Activated T-cell treated with anti-CD3 and anti-CD28 coated beads for 4 hours (primary cell): ENCODE measurements around the gene CDYL2.
A peak's percentile ranks its signal among the peaks of the same experiment; 100 is the strongest.
"Not testable (repeated sequence)": the region's sequence is repeated elsewhere in the genome, so short reads cannot be mapped to it uniquely, and the experiment has no call there.

ENCODE experiments used
- DNase-seq: peaks from one replicate; pipeline ENCODE4 v3.0.0-alpha.2; 2020

CDYL2 gene

DNA sequence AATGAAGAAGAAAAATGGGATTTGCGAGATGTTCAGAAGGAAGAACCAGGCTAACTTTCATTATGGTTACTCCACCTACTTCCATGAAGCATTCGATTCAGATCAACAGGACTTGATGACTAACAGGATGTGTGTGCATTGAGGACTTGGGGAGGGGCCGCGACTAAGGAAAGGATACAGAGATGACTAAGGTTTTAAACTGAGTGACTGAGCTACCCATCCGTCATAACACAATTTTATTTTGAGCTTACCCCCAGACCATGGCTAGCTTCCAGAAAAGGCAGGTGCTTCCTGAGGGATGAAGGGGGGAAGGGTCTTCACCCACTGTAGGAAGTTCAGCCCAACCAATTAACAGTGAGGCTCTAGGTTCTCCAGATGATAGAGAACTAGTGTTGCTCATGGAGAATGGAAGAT lies 2.5 kb upstream of the CDYL2 start:
- DNase-seq: peak; percentile 33

- no peak for DNase-seq
Measured at GRCh38 chr16:80806289-80806688, 1.9 kb upstream of the CDYL2 start.

DNA sequence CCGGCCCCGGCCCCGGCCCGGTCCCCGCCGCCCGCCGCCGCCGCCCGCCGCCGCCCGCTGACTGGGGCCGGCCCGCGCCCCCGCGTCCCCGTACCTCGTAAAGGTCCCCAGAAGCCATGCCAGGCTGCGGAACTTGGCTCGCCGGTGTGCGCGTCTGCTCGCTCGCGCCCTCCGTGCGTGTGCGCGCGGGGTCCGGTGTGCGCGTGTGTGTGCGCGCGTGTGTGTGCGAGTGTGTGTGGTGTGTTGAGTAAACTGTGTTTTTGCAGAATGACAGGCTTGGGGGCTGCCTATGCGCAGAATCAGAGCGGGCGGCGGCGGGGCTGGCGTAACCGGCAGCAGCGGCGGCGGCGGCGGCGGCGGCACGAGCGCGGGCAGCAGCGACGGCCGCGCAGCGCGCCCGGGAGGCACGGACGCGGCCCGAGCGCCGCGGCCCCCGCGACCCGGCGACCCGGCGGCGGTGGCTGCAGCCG lies 307 bp downstream of the CDYL2 start:
- peak; percentile 36 for DNase-seq

GRCh38 chr16:80803339-80804055 lies 901 bp downstream of the CDYL2 start:
- peak; percentile 27 for DNase-seq

GRCh38 chr16:80802902-80803301 lies 1.5 kb downstream of the CDYL2 start:
- no peak for DNase-seq

GRCh38 chr16:80802138-80802537 lies 2.3 kb downstream of the CDYL2 start:
- DNase-seq: no peak

- no peak for DNase-seq
Measured at GRCh38 chr16:80794071-80794470, 10.3 kb downstream of the CDYL2 start.

DNA sequence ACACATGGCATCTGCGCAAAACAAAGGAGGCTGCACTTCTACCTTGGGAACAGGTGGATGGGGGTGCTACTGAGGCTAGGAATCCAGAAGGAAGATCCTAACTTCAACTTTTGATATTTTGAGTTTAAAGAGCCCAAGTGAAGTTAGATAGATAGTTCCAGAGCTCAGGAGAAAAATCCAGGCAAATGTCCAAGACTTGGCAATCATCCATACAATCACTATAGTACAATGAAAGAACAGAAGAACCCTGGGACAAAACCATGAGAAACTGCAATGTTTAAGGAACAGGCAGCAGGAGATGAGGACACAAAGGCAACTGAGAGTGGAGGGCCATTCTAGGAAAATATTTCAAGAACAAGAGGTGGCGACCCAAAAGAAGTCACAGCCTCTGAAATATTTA lies 12.4 kb downstream of the CDYL2 start:
- DNase-seq: no peak

DNA sequence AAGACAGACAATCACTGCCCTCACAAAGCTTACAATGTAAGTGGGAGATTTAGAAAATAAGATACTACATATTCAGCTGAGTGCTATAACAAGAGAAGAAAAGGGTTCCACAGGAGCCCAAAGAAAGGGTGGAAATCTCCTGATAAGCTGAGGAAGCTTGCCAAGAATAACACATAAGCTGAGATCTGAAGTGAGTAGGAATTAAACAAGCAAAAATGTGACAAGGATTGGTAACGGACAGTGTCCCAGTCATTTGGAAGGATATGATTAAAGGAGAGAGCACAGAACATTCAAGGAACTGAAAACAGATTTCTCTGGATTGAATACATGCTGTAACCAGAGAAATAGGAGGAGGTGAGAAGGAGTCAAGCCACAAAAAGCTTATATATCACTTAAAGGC lies 13.0 kb downstream of the CDYL2 start:
- DNase-seq: no peak

DNA sequence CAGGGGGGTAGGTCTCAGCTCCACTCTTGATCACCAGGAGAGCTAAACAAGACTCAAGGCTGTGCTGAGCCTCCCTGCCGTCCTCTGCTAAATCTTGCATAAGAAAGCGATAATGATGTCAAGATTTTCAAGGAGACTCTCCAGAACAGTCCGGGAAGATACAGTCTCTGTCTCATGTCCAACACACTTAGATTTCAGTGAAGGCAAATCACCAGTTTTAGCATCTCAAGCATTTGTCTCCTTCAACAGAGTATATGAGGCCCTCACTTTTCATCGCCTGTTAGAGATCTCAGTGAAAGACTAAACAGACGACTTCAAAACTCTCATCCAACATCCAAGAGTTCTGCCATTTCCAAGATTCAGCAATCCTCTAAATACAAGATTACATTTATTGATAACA lies 13.6 kb downstream of the CDYL2 start:
- DNase-seq: no peak

DNA sequence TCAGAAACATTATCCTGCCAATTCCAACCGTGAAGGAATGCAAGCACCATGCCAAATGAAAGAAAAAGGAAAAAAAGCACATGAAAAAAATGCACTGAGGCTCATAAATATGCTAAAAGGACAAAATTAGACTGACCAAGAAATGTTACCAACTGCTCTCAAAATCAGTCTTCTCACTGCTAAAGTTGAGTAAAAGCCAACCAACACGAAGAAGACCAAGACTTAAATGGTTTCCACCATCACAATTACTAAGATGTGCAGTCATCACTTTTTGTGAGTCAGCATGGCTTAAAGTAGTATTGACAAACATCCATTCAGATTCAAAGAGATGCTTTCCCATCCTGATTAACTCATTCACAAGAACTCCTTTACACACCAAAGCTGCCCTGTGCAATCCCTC lies 16.4 kb downstream of the CDYL2 start:
- no peak for DNase-seq

GRCh38 chr16:80786561-80786960 lies 17.8 kb downstream of the CDYL2 start:
- DNase-seq: not testable (repeated sequence)

GRCh38 chr16:80784951-80785350 lies 19.4 kb downstream of the CDYL2 start:
- no peak for DNase-seq

DNA sequence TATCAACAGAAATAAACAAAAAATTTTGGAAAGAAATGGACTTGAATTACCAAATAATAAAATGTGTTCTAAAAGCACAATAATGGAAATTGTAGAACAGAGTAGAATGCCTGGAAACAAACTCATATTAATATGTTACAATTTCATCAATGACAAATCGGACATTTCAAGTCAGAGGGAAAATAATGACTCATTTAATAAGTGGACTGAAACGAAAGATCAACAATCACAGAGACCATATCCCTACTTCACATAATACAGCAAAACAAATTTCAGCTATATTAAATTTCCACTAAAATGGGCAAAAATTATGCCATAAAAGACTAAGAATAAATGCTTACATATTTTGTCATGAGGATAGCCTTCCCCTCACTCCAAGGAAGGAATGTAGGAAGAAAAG lies 25.7 kb downstream of the CDYL2 start:
- DNase-seq: no peak

GRCh38 chr16:80776856-80777255 lies 27.5 kb downstream of the CDYL2 start:
- DNase-seq: no peak

DNA sequence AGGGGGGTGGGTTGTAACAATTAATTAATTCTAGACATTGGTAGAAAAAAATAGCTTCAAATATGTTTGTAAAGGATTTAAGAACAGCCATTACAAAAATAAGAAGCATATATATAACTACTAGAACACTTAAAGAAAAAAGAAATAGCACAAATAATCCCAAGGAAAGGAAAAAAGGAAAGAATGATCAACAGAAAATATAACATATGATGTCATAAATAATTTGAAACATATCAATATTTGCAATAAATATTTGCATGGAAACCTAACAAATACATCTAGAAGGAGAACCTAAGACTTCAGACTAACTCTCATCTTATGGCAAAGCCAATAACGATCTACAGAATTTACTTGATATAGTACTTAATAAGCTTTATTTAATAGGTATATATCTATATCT lies 28.9 kb downstream of the CDYL2 start:
- DNase-seq: no peak

DNA sequence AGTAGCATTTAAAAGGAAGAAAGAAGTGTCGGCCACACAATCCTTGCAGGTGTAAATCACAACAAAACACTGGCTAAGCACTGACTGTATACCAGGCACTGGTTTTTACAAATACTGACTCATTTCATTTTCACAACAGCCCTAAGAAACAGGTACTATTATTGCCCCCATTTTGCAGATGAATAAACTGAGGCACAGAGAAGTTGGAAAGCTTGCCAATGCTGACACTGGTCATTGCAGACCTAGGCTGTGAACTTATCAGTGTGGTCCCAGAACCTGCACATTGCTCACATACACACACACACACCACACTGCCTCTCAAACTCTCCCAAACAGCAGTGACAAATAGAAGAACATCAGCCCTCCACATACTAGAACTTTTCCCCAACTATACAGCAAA lies 37.6 kb downstream of the CDYL2 start:
- no peak for DNase-seq

DNA sequence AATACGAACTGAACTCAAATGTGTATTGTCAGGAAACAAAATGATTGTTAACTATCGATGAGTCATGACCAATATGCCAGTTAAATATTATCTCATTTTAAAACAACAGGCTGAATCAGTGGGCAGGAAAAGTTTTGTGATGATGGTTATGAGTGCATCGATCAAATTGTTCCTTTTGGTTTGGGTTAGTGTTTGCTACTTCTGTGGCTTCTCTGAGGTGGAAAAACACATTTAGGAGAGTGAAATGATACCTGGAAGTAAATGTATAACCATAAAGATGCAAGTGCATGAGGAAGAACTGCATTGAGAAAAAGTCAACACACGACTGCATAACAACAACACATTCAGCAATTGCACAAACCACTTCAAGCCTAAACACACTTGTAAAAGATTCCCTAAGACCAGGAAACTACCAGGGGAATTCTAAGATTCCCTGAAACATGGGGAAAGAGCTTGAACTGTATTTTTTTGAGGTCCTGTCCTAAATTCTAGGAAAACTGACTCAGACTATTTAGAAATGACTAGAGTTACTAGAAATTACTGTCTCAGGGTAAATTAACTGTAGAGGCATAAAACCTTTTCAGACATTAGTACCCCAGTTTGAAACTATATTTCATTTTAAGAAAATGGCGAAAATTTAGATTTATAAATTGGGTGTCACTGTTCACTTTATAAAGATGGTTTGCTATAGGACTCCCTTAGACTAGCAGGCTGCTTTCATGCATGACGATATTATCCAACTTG lies 44.8 kb downstream of the CDYL2 start:
- DNase-seq: no peak

DNA sequence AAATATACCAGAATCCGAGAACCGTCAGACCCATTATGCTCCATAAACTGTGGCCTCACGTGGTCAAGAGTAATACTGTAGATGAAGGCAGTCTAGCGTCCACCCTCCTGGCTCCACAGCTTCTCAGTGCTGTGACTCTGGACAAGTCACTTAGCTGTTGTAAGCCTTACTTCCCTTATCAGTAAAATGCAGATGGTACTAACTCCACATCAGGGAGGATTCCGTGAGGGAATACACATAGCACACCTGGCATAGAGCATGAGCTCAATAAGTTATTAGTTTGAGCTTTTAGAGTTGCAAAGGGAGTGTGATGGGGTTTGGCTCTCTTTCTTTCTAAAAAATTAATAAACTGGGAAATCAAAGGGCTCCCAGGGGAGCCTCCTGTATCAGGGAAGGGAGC lies 49.9 kb downstream of the CDYL2 start:
- no peak for DNase-seq

- DNase-seq: no peak
Measured at GRCh38 chr16:80752541-80752940, 51.9 kb downstream of the CDYL2 start.

DNA sequence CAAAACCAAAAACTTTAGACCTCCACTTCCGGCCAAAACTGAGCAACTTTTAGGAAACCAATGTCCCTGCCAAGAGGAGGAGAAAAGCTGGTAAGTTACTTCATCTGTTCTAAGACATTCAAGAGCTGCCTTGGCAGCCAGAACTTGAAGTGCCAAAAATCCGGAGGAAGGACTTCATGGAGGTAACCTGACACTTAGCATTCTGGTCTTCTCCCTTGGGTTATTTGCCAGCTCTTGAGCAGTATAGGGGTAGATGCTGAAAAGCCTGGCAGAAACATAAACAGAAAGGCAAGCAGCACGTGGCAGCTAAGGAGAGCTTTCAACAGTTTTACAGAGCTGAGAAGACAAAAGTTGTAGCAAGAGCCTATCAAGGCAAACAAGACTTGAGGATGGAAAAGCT lies 53.2 kb downstream of the CDYL2 start:
- DNase-seq: no peak

GRCh38 chr16:80746231-80746630 lies 58.2 kb downstream of the CDYL2 start:
- DNase-seq: no peak

DNA sequence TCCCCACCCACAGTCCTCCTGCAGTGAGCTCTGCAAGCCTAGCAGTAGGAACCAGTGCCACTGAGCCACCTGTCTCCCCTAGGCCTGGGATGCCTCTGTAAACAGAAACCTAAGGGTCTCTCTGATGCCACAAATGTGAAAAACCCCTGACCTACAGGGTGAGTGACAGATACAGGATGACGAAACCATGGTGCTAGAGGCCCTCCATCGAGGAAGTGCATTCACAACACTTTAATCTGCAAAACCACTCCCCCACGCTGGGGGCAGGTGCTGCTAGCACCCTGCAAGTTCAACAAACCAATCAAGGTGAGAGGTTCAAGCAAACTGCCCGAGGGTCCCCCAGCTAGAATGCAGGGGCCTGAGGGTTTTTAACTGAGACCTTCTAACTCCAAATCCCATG lies 59.5 kb downstream of the CDYL2 start:
- DNase-seq: no peak

- DNase-seq: no peak
Measured at GRCh38 chr16:80743772-80744171, 60.6 kb downstream of the CDYL2 start.

DNA sequence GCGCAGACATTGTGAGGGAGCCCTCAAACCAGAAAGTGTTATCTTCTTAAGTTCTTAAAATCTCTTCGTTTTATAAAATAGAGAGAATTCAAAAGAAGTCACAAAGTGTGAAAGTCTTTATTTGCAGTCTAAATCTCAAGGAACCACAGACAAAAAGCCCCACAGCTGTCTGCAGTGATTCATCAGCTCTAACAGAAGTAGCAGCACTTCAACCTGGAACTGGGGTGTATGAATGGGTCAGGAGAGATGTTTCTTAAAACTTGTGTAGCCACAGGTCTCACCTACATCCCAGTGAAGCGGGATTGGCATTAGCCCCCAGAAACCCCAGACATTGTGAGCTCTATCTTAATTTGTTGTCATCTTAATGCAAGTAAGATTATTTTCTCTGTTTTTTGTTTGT lies 61.1 kb downstream of the CDYL2 start:
- no peak for DNase-seq
